ENCODE measurements around the gene SMO. TPM values are rescaled to one million over a fixed set of nuclear protein-coding genes. Genes with fewer than 3 reads are reported as not detected.
"Not testable (repeated sequence)": the region's sequence is repeated elsewhere in the genome, so short reads cannot be mapped to it uniquely, and the experiment has no call there.

The SMO gene
- total and polyA plus RNA-seq, 2 donors (not counting 1 experiment from before 2014, with no cell fraction given), result 0.39 to 1.4 TPM

GRCh38 chr7:129252128-129252527 lies 63.7 kb downstream of the SMO start:
- H3K4me1 ChIP-seq (ENCODE audit: control insufficient read depth in 2 of 2, insufficient read depth in 2 of 2, low read length in 2 of 2), result peaks cover 1 to 3% of the 10 kb centered on the region in 2 donors
- H3K4me3 ChIP-seq (ENCODE audit: control extremely low read depth in 1 of 5, extremely low read depth in 1 of 5, insufficient read depth in 1 of 5, low read depth in 2 of 5, low read length in 4 of 5), result no peak overlapping the region
- no peaks in the 10 kb centered on the region for H3K36me3 ChIP-seq (replicated peaks in 1 of 2; ENCODE audit: control extremely low read depth in 1 of 2, control insufficient read depth in 1 of 2, extremely low read depth in 1 of 2, insufficient read depth in 2 of 2, low read length in 1 of 2)
- no peaks in the 10 kb centered on the region for H3K9me3 Mint-ChIP-seq (ENCODE audit: insufficient read depth)
- ChIA-PET POLR2A (no interaction called here), CTCF (interaction anchor here (0.7 kb wide), 1 partner anchor 47 kb away, joined by 3 read pairs; no protein-coding TSS in a partner anchor)
- H3K9me3 ChIP-seq (ENCODE audit: control extremely low read depth in 1 of 3, control insufficient read depth in 2 of 3, insufficient read depth in 1 of 3, low read length in 2 of 3), result no peaks in the 10 kb centered on the region
- no peaks in the 10 kb centered on the region for H3K27me3 Mint-ChIP-seq
- no peaks in the 10 kb centered on the region for H3K27me3 ChIP-seq (replicated peaks in 1 of 4; ENCODE audit: control extremely low read depth in 1 of 4, control insufficient read depth in 3 of 4, insufficient read depth in 4 of 4, low read length in 3 of 4)
- H3K27ac ChIP-seq (ENCODE audit: low read length in 2 of 2), result no peak overlapping the region
- H3K4me2 ChIP-seq (replicated peaks; ENCODE audit: low read depth, low read length, poor library complexity, severe bottlenecking), result no peak overlapping the region
- H3K79me2 ChIP-seq (ENCODE audit: control insufficient read depth, insufficient read depth, low read length), result peaks cover 47% of the 10 kb centered on the region
- TF ChIP-seq EZH2 (IDR thresholded peaks at IDR 0.05; ENCODE audit: borderline replicate concordance, insufficient read depth, low read depth, low read length, poor library complexity, severe bottlenecking), result no peak
- TF ChIP-seq CTCF (IDR thresholded peaks at IDR 0.05), result no peak
- H3K4me3 Mint-ChIP-seq, result no peak overlapping the region
- peaks cover 5% of the 10 kb centered on the region for H3K4me1 Mint-ChIP-seq
- ATAC-seq (ENCODE audit: low read depth) (no peak), DNase-seq (no peak)
- H4K20me1 ChIP-seq (ENCODE audit: control insufficient read depth, insufficient read depth, low read length, poor library complexity, severe bottlenecking), result no peaks in the 10 kb centered on the region
- no peak overlapping the region for H3K27ac Mint-ChIP-seq
- no peak overlapping the region for H2AFZ ChIP-seq (ENCODE audit: insufficient read depth, low read depth, low read length, poor library complexity, severe bottlenecking)
- H3K9ac ChIP-seq (ENCODE audit: low read length), result no peak overlapping the region
- intact Hi-C loops (cut with micrococcal nuclease), result no loop called here
- no CpG with 5 or more reads among the region's 2 CpGs for WGBS (ENCODE audit: insufficient coverage)

DNA sequence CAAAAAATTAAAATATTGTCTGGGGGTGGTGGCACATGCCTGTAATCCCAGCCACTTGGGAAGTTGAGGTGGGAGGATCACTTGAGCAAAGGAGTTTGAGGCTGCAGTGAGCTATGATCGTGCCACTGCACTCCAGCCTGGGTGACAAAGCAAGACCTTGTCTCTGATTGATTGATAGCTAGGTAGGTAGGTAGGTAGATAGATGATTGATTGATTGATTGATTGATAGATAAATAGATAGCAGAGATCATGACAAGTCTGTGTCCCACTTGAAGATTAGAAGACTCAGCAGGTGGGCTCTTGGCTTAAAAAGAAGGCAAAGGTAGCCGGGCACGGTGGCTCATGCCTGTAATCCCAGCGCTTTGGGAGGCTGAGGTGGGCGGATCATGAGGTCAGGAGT lies 64.2 kb downstream of the SMO start:
- H3K4me2 ChIP-seq (replicated peaks; ENCODE audit: low read depth, low read length, poor library complexity, severe bottlenecking); POLR2A ChIA-PET; CTCF ChIA-PET; H4K20me1 ChIP-seq (ENCODE audit: control insufficient read depth, insufficient read depth, low read length, poor library complexity, severe bottlenecking); H3K27me3 Mint-ChIP-seq; H3K27me3 ChIP-seq (replicated peaks in 1 of 4; ENCODE audit: control extremely low read depth in 1 of 4, control insufficient read depth in 3 of 4, insufficient read depth in 4 of 4, low read length in 3 of 4); H3K4me3 Mint-ChIP-seq; H2AFZ ChIP-seq (ENCODE audit: insufficient read depth, low read depth, low read length, poor library complexity, severe bottlenecking); H3K36me3 ChIP-seq (replicated peaks in 1 of 2; ENCODE audit: control extremely low read depth in 1 of 2, control insufficient read depth in 1 of 2, extremely low read depth in 1 of 2, insufficient read depth in 2 of 2, low read length in 1 of 2); ATAC-seq (ENCODE audit: low read depth); H3K9me3 ChIP-seq (ENCODE audit: control extremely low read depth in 1 of 3, control insufficient read depth in 2 of 3, insufficient read depth in 1 of 3, low read length in 2 of 3); DNase-seq; H3K9me3 Mint-ChIP-seq (ENCODE audit: insufficient read depth); H3K27ac ChIP-seq (ENCODE audit: low read length in 2 of 2); H3K4me3 ChIP-seq (ENCODE audit: control extremely low read depth in 1 of 5, extremely low read depth in 1 of 5, insufficient read depth in 1 of 5, low read depth in 2 of 5, low read length in 4 of 5); H3K9ac ChIP-seq (ENCODE audit: low read length); H3K4me1 Mint-ChIP-seq; H3K27ac Mint-ChIP-seq; intact Hi-C loops (cut with micrococcal nuclease); H3K4me1 ChIP-seq (ENCODE audit: control insufficient read depth in 2 of 2, insufficient read depth in 2 of 2, low read length in 2 of 2): not testable (repeated sequence)
- peaks cover 47% of the 10 kb centered on the region for H3K79me2 ChIP-seq (ENCODE audit: control insufficient read depth, insufficient read depth, low read length)
- WGBS (ENCODE audit: insufficient coverage), result 98% methylated on average over 3 of the region's 5 CpGs
